Fibroblast of skin of left biceps (primary cell): ENCODE measurements around the gene GPNMB.

Source experiments
- DNase-seq, 2 experiments: peaks; one replicate each; pipeline ENCODE4 v3.0.0-alpha.2; 2013; ENCODE audit warnings: low read depth in 2 of 2

GPNMB gene

DNA sequence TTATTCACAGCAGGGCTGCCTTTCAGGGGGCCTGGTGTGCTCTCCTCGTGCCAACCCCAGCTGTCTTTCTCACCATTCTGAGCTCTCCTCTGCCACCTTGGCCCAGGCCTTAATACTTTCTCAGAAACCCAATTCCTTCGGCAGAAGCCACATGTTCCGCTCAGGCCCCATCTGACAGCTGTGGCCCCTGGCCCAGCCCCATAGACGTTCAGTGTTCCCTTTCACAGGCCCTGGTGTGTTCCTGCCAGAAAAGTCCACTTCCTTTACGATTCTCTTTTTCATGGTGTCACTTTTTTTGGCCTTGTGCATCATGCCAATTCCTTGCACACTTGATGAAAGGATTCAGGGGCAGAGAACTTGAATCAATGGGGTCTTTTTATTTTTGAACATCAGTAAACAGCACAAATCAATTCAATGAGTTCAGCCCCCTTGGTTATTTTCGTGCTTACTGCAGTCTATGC is 15.9 kb upstream of the GPNMB start:
- DNase-seq, result no peak

GRCh38 chr7:23232966-23233365 is 13.6 kb upstream of the GPNMB start:
- DNase-seq, result no peak

DNA sequence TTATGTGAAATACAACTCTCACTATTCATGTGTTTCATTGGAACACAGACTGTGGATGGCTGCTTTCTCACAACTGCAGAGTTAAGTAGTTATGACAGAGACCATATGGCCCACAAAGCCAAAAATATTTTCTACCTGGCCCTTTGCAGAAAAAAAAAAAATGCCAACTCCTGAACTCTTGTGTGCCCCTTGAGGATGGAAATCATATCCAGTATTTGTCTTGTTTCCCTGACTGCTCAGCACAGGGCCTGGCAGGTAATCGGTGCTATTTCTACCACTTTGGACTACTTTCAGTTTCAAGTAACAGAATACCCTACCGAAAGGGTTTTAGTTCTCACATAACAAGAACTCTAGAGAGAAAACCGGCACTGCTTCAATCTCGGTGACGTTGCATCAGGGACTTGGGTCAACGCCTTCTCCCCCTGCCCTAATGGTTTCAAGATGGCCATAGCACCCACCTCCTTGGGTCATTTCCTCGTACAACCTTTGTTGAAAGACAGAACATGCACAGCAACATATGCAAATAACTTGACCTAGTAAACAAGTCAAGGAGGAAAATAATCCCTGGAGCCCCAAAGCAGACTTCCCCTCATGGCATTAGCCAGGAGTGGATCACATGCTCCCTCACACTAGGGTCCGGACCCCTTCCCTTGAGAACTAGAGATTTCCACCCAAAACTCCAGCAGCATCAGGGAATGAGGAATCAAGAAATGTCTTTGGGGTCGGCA is 11.8 kb upstream of the GPNMB start:
- no peak for DNase-seq

- DNase-seq, result no peak
These were observed 10.8 kb upstream of the GPNMB start for GRCh38 chr7:23235813-23236221.

DNA sequence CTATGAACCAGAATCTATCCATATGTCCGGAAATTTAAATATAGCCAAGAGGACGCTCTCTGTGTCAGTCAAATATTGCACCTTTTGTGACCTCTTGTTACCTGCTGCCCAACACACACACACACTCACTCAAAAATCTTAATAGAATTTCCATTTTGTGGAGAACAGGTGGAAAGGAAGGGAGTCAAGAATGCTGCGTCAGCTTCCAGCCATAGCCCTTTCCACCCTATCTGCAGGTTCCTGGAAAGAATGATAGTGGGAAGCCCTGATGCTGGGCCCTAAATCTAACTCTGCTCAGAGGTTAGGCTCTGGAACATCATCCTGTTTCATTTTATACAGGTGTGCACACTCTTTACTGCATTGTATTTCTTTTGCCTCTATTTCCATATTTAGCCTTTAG is 9.6 kb upstream of the GPNMB start:
- DNase-seq, result no peak

GRCh38 chr7:23238983-23239652 is 7.5 kb upstream of the GPNMB start:
- no peak for DNase-seq

DNA sequence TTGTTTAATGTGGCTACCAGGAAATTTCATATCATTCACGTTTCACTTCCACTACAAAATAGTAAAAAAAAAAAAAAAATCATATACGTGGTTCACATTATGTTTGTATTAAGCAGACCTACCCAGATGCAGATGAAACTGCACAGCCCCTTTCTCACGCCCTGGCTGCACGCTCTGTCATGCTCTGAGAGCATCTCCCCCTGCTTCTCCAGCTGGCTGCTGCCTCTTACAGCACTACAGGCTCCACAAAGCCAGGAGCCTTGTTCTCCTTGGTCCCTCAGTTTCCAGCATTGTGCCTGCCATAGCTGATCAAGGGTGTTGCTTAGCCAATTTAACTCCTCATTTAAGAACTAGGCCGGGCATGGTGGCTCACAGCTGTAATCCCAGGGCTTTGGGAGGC is 6.9 kb upstream of the GPNMB start:
- no peak for DNase-seq

DNA sequence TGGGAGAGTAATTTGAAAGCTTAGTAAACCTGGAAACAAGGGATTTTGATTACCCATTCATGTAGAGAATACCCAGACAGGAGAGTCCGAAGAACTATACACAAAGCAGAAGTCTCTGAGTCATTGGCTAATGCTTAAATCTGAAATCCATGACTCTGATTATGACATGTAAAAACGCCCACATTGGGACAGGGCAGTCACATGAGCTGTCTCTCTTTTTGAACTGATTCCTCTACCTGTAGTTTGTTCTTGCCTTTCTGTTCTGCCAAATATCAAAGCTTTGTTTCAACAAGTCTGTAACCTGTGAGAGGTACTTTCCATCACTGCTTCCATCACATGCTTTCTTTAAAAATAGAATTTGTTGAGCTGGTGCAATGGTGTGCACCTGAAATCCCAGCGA is 4.3 kb upstream of the GPNMB start:
- DNase-seq, result no peak

DNA sequence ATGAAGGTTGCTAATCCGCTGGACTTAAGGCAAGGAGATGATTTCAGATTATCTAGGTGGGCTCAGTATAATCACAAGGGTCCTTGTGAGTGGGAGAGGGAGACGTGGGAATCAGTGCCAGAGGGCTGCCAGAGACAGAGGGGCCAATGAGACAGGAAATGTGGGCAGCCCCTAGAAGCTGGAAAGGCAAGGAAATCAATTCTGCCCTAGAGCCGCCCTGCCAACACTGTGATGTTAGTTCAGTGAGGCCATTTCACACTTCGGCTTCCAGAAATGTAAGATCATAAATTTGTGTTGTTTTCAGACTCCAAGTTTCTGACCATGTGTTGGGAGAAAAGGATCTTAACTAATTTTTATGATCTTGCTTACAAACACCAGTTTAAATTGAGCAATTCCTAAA is 3.6 kb upstream of the GPNMB start:
- DNase-seq, result no peak

DNA sequence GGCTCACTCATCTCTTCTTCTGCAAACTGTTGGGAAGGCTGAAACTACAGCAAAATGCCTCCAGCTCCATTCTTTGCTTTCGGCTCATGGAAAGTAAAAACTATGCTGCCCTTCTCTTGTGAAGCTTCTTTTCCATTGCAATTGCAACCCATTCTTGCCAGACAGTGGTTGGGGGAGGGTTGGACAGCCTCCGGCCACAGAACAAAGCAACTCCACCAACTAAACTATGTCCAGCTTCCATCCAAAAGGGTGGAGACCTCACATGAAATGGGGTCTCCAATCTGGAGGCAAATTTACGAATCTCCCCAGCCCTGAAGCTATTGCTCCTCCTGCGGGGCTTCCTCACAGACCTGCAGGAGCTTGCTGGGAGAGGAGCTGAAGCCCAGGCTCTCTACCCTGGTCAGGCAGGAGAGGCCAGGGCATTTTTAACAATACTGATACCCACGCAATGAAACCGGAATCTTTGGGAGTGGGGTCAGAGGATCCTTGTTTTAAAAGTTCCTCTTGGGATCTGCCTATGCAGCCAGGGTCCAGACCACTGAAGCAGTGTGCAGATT is 549 bp downstream of the GPNMB start:
- no peak for DNase-seq

DNA sequence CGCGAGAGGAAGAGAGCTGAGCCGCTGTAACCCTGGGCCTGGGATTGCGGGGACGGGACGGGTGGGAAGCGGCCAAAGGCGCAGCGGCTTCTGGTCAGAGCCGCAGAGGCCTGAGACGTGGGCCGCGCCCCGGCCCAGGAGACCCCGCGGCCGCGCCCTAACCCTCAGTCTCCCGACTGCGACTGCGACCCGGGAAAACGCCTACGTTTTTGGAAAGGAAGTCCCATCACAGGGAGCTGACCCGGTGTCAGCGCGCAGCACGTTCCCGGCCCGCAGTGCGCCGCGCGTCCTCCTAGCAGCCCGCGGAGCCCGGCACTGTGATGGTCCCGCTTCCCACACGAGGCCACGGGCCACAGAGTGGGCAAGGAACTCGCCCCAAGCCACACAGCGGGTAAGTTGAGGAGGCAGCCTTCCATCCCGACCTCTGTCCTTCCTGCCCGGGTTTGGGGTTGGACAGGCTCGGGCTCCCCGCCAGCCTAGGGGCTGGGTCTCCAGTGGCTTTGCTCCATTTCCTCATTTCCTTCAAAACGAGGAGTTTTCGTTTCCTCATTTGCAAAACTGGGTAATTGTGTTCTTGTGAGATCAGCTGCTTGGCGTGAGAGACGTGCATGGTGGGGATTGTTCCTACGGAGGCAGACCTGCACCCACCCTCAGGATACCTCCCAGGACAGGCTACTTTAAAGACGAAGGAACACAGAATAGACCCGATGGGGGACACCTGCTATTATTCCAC is 1.2 kb downstream of the GPNMB start:
- no peak for DNase-seq

- no peak for DNase-seq
These were observed 2.9 kb downstream of the GPNMB start for GRCh38 chr7:23249486-23249885.

DNA sequence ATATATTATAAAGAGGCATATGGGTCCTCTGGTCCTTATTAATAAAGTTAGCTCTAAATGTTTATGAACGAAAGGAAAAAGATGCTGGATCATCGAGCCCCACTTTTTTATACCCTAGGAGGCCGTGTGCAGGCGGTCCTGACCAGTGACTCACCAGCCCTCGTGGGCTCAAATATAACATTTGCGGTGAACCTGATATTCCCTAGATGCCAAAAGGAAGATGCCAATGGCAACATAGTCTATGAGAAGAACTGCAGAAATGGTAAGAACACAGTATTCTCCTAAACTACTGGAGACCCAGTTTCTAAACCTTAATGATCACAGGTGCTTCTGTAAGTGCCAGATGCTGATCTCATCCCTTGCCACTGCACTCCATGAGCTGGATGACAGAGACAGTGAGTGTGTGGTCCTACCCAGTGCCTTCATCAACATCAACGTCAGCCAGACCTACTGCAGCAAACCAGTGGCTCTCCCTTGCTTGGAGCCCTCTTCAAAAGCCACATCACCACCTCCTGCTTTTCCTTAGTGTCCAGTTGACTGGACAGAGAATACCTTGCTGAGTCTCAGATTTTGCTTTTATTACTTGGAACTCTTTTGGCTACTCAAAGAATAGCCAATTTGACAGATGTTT is 7.6 kb downstream of the GPNMB start:
- no peak for DNase-seq

DNA sequence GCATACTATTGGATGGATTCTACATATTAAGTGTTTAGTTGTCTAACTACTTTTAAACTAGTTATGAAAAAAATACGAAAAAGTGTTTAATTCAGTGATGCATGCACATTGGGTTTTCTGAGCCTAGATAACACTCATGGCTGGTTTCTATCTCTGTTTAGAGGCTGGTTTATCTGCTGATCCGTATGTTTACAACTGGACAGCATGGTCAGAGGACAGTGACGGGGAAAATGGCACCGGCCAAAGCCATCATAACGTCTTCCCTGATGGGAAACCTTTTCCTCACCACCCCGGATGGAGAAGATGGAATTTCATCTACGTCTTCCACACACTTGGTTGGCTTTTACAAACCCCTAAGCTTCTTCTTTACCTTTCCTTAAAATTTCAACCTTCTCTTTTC is 10.2 kb downstream of the GPNMB start:
- no peak for DNase-seq

- DNase-seq, result no peak
These were observed 13.8 kb downstream of the GPNMB start for GRCh38 chr7:23260371-23260770.

DNA sequence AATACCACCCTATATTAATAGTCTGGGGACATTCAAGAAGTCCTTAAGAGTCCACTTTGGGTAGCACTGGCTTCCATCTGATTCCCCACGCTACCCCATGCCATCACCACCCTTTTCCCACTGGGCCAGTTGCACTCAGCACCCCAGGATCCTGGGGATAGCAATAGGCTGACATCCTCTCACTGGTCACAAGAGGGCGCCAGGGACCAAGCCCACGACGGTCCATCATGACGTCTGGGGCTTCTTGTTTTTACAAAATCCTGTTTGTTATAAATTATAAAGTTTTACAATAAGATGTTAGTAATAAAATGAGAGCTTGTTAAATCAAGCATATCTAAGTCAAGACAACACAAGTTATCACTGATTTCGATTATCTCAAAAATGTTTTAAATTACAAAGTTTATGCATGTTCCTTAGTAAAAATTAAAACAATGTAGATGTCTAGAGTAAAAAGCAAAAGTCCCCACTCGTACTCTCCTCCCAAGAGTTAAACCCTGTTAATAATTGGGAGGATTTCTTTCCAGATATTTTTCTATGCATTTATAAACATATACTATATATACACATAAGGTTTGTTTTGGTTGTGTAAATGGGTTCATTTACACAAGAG is 15.4 kb downstream of the GPNMB start:
- peak in 1 of 2 experiments; percentile 12 for DNase-seq

DNA sequence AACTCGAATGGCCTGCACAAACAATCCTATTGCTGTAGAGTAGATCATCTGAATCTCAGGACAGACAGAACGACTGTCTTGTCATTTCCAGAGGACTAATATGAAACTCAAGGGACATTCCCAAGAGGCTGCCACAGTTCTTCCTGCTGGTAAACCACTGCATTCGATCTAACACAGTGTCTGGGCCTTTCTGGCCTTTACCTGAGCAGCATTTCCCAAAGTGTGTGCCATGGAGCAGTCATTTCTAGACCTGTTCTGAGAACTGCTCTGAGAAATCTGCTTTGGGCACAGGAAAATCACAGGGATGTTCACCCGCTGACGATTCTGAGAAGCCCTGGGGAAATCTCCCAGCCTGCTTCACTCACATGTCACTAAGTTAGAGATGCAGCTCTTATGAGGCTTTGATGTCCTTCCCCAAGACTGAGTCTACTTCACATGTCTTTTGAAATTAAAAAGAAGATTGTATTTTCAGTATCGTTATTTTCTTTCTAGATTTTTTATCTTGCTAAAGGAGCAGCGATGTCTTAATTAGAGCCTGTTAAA is 18.4 kb downstream of the GPNMB start:
- no peak for DNase-seq

GRCh38 chr7:23266918-23267317 is 20.3 kb downstream of the GPNMB start:
- no peak for DNase-seq

- no peak for DNase-seq
These were observed 20.8 kb downstream of the GPNMB start for GRCh38 chr7:23267357-23267756.

GRCh38 chr7:23268167-23268566 is 21.6 kb downstream of the GPNMB start:
- DNase-seq, result no peak

DNA sequence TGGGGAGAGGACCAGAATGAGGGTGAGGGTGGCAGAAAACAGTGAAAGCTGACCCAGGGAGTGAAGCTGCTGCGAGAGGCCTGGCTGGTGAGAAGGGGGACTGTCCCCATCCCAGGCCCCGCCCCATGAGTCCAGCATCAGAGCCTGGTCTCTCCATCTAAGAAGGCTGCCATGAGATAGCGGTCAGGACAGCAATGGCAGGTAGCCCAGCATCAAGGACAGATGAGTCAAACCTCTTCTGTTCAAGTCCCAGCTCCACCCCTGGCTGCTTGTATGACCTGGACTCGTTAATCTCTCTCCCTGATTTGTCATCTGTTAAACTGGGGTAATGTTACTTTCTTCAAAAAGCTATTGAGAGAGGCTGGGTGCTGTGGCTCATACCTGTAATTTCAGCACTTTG is 22.2 kb downstream of the GPNMB start:
- DNase-seq, result no peak
